A549 (cell line): ENCODE results near the gene IDH3B. TPM values are rescaled to one million over a fixed set of nuclear protein-coding genes. Genes with fewer than 3 reads are reported as not detected.

Experiments
- ATAC-seq, 2 experiments: fragments of 200-7000 bp in 1 of 2; fragments of >200 bp in 1 of 2; cut with Nextera tagmentation in 1 of 2; cut with Tn5 transposase in 1 of 2; 3 replicates each; pipeline versions ENCODE4 v1.8.0 to v1.9.1; 2018 to 2020; ENCODE audit warnings: mild to moderate bottlenecking in 1 of 2, moderate library complexity in 1 of 2
- CTCF ChIA-PET: fragments of 300-600 bp; sonication (Branson Sonifier 250); formaldehyde crosslinking; extraction: SDS; loops from one replicate; lab custom pipeline; 2021; ENCODE audit warnings: antibody characterized with exemption, inconsistent platforms; lab: Yijun Ruan, JAX
- POLR2A ChIA-PET: fragments of 350-600 bp; formaldehyde crosslinking; extraction: SDS; loops from one replicate; lab custom pipeline; 2021; ENCODE audit warnings: antibody characterized with exemption, inconsistent platforms; lab: Yijun Ruan, JAX
- DNase-seq, 2 experiments: peaks; one replicate each; pipeline versions ENCODE4 v3.0.0 to v3.0.0-alpha.2; 2011 to 2016; ENCODE audit warnings: low read depth in 1 of 2, low spot score in 1 of 2
- FAIRE-seq: peaks from 2 replicates; lab custom pipeline; 2011; peaks lifted over from hg19 to GRCh38; lab: Jason Lieb, UNC
- H3K27ac ChIP-seq, 2 experiments: fragments of >200 bp; sonication (Bioruptor Twin); formaldehyde crosslinking; 3 replicates each; pipeline ENCODE4 v1.5.1; 2016 to 2017
- H3K4me1 ChIP-seq: fragments of >200 bp; sonication (Bioruptor Twin); formaldehyde crosslinking; 3 replicates; pipeline ENCODE4 v1.6.1; 2016
- H3K4me2 ChIP-seq: fragments of >200 bp; sonication (Bioruptor Twin); formaldehyde crosslinking; 3 replicates; pipeline ENCODE4 v1.6.1; 2016
- H3K4me3 ChIP-seq: fragments of >200 bp; sonication (Bioruptor Twin); formaldehyde crosslinking; 3 replicates; pipeline ENCODE4 v1.5.1; 2016
- H3K9me3 ChIP-seq: fragments of >200 bp; sonication (Bioruptor Twin); formaldehyde crosslinking; 3 replicates; pipeline ENCODE4 v1.6.1; 2016
- CBX8 ChIP-seq: fragments of 200-600 bp; sonication (generic); IDR thresholded peaks from 2 replicates; pipeline ENCODE4 v1.6.1; 2016
- CEBPB ChIP-seq, 2 experiments: fragments of >200 bp in 1 of 2; sonication (Bioruptor Twin) in 1 of 2; formaldehyde crosslinking in 1 of 2; IDR thresholded peaks; 2 replicates each; pipeline ENCODE4 v1.6.1; 2012 to 2016
- CHD2 ChIP-seq: fragments of 150-350 bp; IDR thresholded peaks from 2 replicates; pipeline ENCODE4 v1.6.1; 2014; ENCODE audit warnings: low read length; ENCODE audit not compliant: partially characterized antibody
- CTCF ChIP-seq: fragments of >200 bp; sonication (Bioruptor Twin); formaldehyde crosslinking; IDR thresholded peaks from 3 replicates; pipeline ENCODE4 v1.5.1; 2016
- E2F6 ChIP-seq: IDR thresholded peaks from 2 replicates; pipeline ENCODE4 v1.6.1; 2012; ENCODE audit warnings: low read depth, borderline replicate concordance
- EP300 ChIP-seq, 2 experiments: fragments of >200 bp; sonication (Bioruptor Twin); formaldehyde crosslinking; IDR thresholded peaks; 2 replicates in 1 of 2; 3 replicates in 1 of 2; pipeline ENCODE4 v1.6.1; 2016 to 2017
- HDAC2 ChIP-seq: fragments of 200-600 bp; sonication (generic); IDR thresholded peaks from 2 replicates; pipeline ENCODE4 v1.6.1; 2016
- HOXA7 ChIP-seq: fragments of 250-450 bp; sonication (Bioruptor Pico); IDR thresholded peaks from 2 replicates; pipeline ENCODE4 v1.5.0; 2020; ENCODE audit warnings: mild to moderate bottlenecking, moderate library complexity
- HOXB5 ChIP-seq: fragments of 250-450 bp; sonication (Bioruptor Pico); IDR thresholded peaks from 2 replicates; pipeline ENCODE4 v1.5.0; 2020; ENCODE audit warnings: mild to moderate bottlenecking, moderate library complexity
- KDM1A ChIP-seq: fragments of 200-600 bp; sonication (generic); IDR thresholded peaks from 2 replicates; pipeline ENCODE4 v1.6.1; 2016; ENCODE audit warnings: low read depth, mild to moderate bottlenecking
- MAZ ChIP-seq: fragments of 150-350 bp; IDR thresholded peaks from 2 replicates; pipeline ENCODE4 v1.6.1; 2014; ENCODE audit warnings: antibody characterized with exemption, low read depth, low read length, borderline replicate concordance
- MYC ChIP-seq: IDR thresholded peaks from 2 replicates; pipeline ENCODE4 v1.6.1; 2012; ENCODE audit warnings: mild to moderate bottlenecking, inconsistent platforms, low read length, improper control_type of control experiment, borderline replicate concordance
- NFE2L2 ChIP-seq: fragments of 150-350 bp; conservative IDR thresholded peaks from 2 replicates; pipeline ENCODE4 v1.6.1; 2014; ENCODE audit warnings: low read length
- PBX3 ChIP-seq: IDR thresholded peaks from 2 replicates; pipeline ENCODE4 v1.6.1; 2012
- SMC3 ChIP-seq: fragments of >200 bp; sonication (Bioruptor Twin); formaldehyde crosslinking; IDR thresholded peaks from 3 replicates; pipeline ENCODE4 v1.6.1; 2018; ENCODE audit warnings: inconsistent platforms
- SREBF2 ChIP-seq: fragments of 450-650 bp; IDR thresholded peaks from 2 replicates; pipeline ENCODE4 v1.6.1; 2014; ENCODE audit warnings: mild to moderate bottlenecking, moderate library complexity
- ZC3H11A ChIP-seq: fragments of 450-650 bp; IDR thresholded peaks from 2 replicates; pipeline ENCODE4 v1.6.1; 2014; ENCODE audit warnings: antibody characterized with exemption, mild to moderate bottlenecking
- ZNF302 ChIP-seq: fragments of 250-450 bp; sonication (Bioruptor Pico); IDR thresholded peaks from 2 replicates; pipeline ENCODE4 v1.9.0; 2021; ENCODE audit warnings: inconsistent platforms, mild to moderate bottlenecking, moderate library complexity
- WGBS: methylation state at CpG from one replicate; pipeline ENCODE4 v1.1.6; 2017; ENCODE audit errors: missing lambda C conversion rate; 5-methylcytosine and 5-hydroxymethylcytosine counted together
- polyA plus RNA-seq, 4 experiments: library from polyadenylated mRNA; depleted of rRNA in 3 of 4; stranded (reverse); fragments of >200 nt; fragmentation: RNase III in 1 of 4; extraction: RNeasy Plus Mini Kit Qiagen cat#74134 plus additional on column Dnase treatment in 1 of 4; gene quantifications; 2 replicates in 3 of 4; 3 replicates in 1 of 4; pipeline ENCODE4 v1.2.3, GENCODE V29; 2011 to 2017

The IDH3B gene
- polyA plus RNA-seq, 2 of the 4 experiments (the other 2 are of a cell fraction): 154 to 200 TPM

- Histone ChIP-seq H3K9me3 (no peaks in the 10 kb centered on the region), H3K4me3 (no peak overlapping the region), H3K4me1 (no peaks in the 10 kb centered on the region), H3K27ac (no peak overlapping the region), H3K4me2 (no peak overlapping the region)
- WGBS: 73% methylated on average over 5 of the region's 5 CpGs
- ChIA-PET POLR2A (no interaction called here), CTCF (interaction anchor here (1.0 to 3.4 kb wide), 6 partner anchors 10 to 293 kb away, joined by 3 to 19 read pairs (median 4); no protein-coding TSS in a partner anchor)
- FAIRE-seq (no peak), ATAC-seq (peak in 1 of 2 experiments; percentile 28; a peak in 1 of 6 replicates), DNase-seq (no peak)
- TF ChIP-seq CTCF (no peak), ZC3H11A (no peak), CHD2 (no peak)
Observed at GRCh38 chr20:2708073-2708415, 44.0 kb upstream of the IDH3B start.

GRCh38 chr20:2707353-2708072, 43.5 kb upstream of the IDH3B start:
- peak in 1 of 2 experiments; percentile 31; a peak in 3 of 6 replicates for ATAC-seq
- H3K4me1 ChIP-seq: no peaks in the 10 kb centered on the region
- no peak for FAIRE-seq
- TF ChIP-seq HOXA7 (CRISPR knock-in tag): no peak
- TF ChIP-seq HOXB5 (CRISPR knock-in tag): no peak
- no peak for TF ChIP-seq ZNF302 (CRISPR knock-in tag)
- TF ChIP-seq MAZ: no peak
- TF ChIP-seq SREBF2: no peak
- TF ChIP-seq CTCF: no peak
- no peak for TF ChIP-seq E2F6
- no peak for TF ChIP-seq CEBPB (IDR thresholded peaks at IDR 0.05)
- no peak for TF ChIP-seq HDAC2
- no peak for TF ChIP-seq EP300 (IDR thresholded peaks at IDR 0.05)
- TF ChIP-seq CBX8: no peak
- no peak for TF ChIP-seq KDM1A
- TF ChIP-seq NFE2L2: no peak
- TF ChIP-seq SMC3: no peak
- no peak for TF ChIP-seq PBX3
- no peak for TF ChIP-seq MYC
- H3K9me3 ChIP-seq: no peaks in the 10 kb centered on the region
- CTCF ChIA-PET: interaction anchor here (0.6 to 3.4 kb wide), 11 partner anchors 11 to 293 kb away, joined by 3 to 19 read pairs (median 4); no protein-coding TSS in a partner anchor
- H3K4me3 ChIP-seq: no peak overlapping the region
- POLR2A ChIA-PET: no interaction called here
- H3K27ac ChIP-seq: no peak overlapping the region
- WGBS: 42% methylated on average over 11 of the region's 12 CpGs
- no peak for DNase-seq
- no peak overlapping the region for H3K4me2 ChIP-seq
